K562 (cell line): ENCODE results near the gene SDK1. TPM values are rescaled to one million over a fixed set of nuclear protein-coding genes. Genes with fewer than 3 reads are reported as not detected.

ENCODE experiments used
- ATAC-seq: fragments of 200-7000 bp; cut with Tn5 transposase; 3 replicates; pipeline ENCODE4 v1.9.1; 2020; ENCODE audit warnings: moderate library complexity
- BruUV-seq: library from RNA; stranded (reverse); fragments of 400-500 nt; replicated peaks from 2 replicates; lab custom pipeline; 2021; lab: Mats Ljungman, UMichigan
- CTCF ChIA-PET: fragments of 300-600 bp; formaldehyde crosslinking; extraction: SDS; loops from one replicate; lab custom pipeline; 2021; ENCODE audit warnings: low intra/inter-chr PET ratio; lab: Yijun Ruan, JAX
- POLR2A ChIA-PET: fragments of 300-600, 350-650 bp; sonication (Branson Sonifier 250); formaldehyde crosslinking; extraction: SDS; loops from one replicate; lab custom pipeline; 2021; ENCODE audit warnings: antibody characterized with exemption, inconsistent platforms; lab: Yijun Ruan, JAX
- DNase-seq, 4 experiments: peaks; one replicate each; pipeline versions ENCODE4 v3.0.0 to v3.0.0-alpha.2; 2011 to 2018; ENCODE audit warnings: low spot score in 3 of 4, mixed read lengths in 3 of 4; ENCODE audit errors: extremely low read depth in 1 of 4
- FAIRE-seq: peaks from 2 replicates; lab custom pipeline; 2011; peaks lifted over from hg19 to GRCh38; lab: Jason Lieb, UNC
- H2AFZ ChIP-seq: 2 replicates; pipeline ENCODE4 v1.6.0; 2011; ENCODE audit warnings: low read depth, low read length, control low read depth, inconsistent platforms
- H3K27ac ChIP-seq: fragments of 200-600 bp; 3 replicates; pipeline ENCODE4 v1.8.0; 2011; ENCODE audit warnings: low read depth, mild to moderate bottlenecking, control low read depth, inconsistent platforms, low read length, moderate library complexity, mixed read lengths; ENCODE audit errors: extremely low read depth
- H3K27me3 ChIP-seq, 2 experiments: fragments of 300-600 bp in 1 of 2; 2 replicates in 1 of 2; 3 replicates in 1 of 2; pipeline versions ENCODE4 v1.6.0 to v1.8.0; 2011; ENCODE audit warnings: inconsistent platforms in 2 of 2, low read length in 2 of 2, mild to moderate bottlenecking in 1 of 2, mixed read lengths in 1 of 2, moderate library complexity in 1 of 2; ENCODE audit not compliant: control insufficient read depth in 2 of 2, insufficient read depth in 2 of 2
- H3K36me3 ChIP-seq: fragments of 300-600 bp; 3 replicates; pipeline ENCODE4 v1.8.0; 2011; ENCODE audit warnings: mild to moderate bottlenecking, low read length, inconsistent platforms; ENCODE audit not compliant: control insufficient read depth, insufficient read depth
- H3K4me1 ChIP-seq, 2 experiments: fragments of 200-600 bp in 1 of 2; replicated peaks in 1 of 2; 2 replicates in 1 of 2; 3 replicates in 1 of 2; pipeline versions ENCODE4 v1.5.1 to v1.8.0; 2011; ENCODE audit warnings: inconsistent platforms in 2 of 2, low read length in 2 of 2, mild to moderate bottlenecking in 1 of 2, mixed read lengths in 1 of 2, moderate library complexity in 1 of 2; ENCODE audit not compliant: control insufficient read depth in 2 of 2, insufficient read depth in 2 of 2
- H3K4me2 ChIP-seq: 2 replicates; pipeline ENCODE4 v1.6.1; 2011; ENCODE audit warnings: low read length, control low read depth, inconsistent platforms, mixed read lengths; ENCODE audit not compliant: insufficient read depth
- H3K4me3 ChIP-seq: fragments of 200-600 bp; sonication (generic), shearing (Covaris generic); 2 replicates; pipeline ENCODE4 v1.5.1; 2016; ENCODE audit warnings: control low read depth, inconsistent platforms
- H3K79me2 ChIP-seq: fragments of 200-600 bp; 3 replicates; pipeline ENCODE4 v1.8.0; 2011; ENCODE audit warnings: low read length, inconsistent platforms; ENCODE audit not compliant: control insufficient read depth, insufficient read depth
- H3K9ac ChIP-seq, 2 experiments: 2 replicates each; pipeline versions ENCODE4 v1.6.0 to v1.6.1; 2011; ENCODE audit warnings: low read depth in 2 of 2, low read length in 2 of 2, control low read depth in 1 of 2, inconsistent platforms in 1 of 2, mild to moderate bottlenecking in 1 of 2, mixed read lengths in 1 of 2; ENCODE audit not compliant: insufficient read depth in 1 of 2
- H3K9me1 ChIP-seq: one replicate; pipeline ENCODE4 v1.6.0; 2011; ENCODE audit warnings: inconsistent platforms, mild to moderate bottlenecking, low read length, moderate library complexity; ENCODE audit not compliant: control insufficient read depth, insufficient read depth
- H3K9me3 ChIP-seq: replicated peaks from 2 replicates; pipeline ENCODE4 v1.5.1; 2011; ENCODE audit warnings: low read depth, low read length, inconsistent platforms; ENCODE audit not compliant: control insufficient read depth, insufficient read depth
- H4K20me1 ChIP-seq: replicated peaks from 2 replicates; pipeline ENCODE4 v1.6.1; 2011; ENCODE audit warnings: low read length, inconsistent platforms, mixed read lengths; ENCODE audit not compliant: control insufficient read depth, insufficient read depth
- ATF6 ChIP-seq: sonication (generic); formaldehyde crosslinking; IDR thresholded peaks from 2 replicates; pipeline ENCODE4 v1.4.0; 2020; ENCODE audit warnings: mild to moderate bottlenecking, missing genetic modification reagents
- FOXM1 ChIP-seq, 2 experiments: fragments of 450-650 bp in 1 of 2; sonication (generic) in 1 of 2; formaldehyde crosslinking in 1 of 2; IDR thresholded peaks; 2 replicates each; pipeline versions ENCODE4 v1.6.1 to v1.9.0; 2017 to 2022; ENCODE audit warnings: low read depth in 2 of 2, mild to moderate bottlenecking in 2 of 2, missing genetic modification reagents in 1 of 2, moderate library complexity in 1 of 2
- HMGXB4 ChIP-seq: sonication (generic); formaldehyde crosslinking; IDR thresholded peaks from 2 replicates; pipeline ENCODE4 v1.8.1; 2023; ENCODE audit warnings: mild to moderate bottlenecking, missing genetic modification reagents
- SIX5 ChIP-seq, 2 experiments: IDR thresholded peaks; 2 replicates each; pipeline ENCODE4 v1.6.1; 2011; ENCODE audit warnings: low read length in 2 of 2, borderline replicate concordance in 1 of 2, low read depth in 1 of 2, mild to moderate bottlenecking in 1 of 2, moderate library complexity in 1 of 2; ENCODE audit not compliant: insufficient read depth in 1 of 2
- TCF3 ChIP-seq: sonication (generic); formaldehyde crosslinking; IDR thresholded peaks from 2 replicates; pipeline ENCODE4 v1.4.0; 2020; ENCODE audit warnings: mild to moderate bottlenecking, missing genetic modification reagents
- ZNF143 ChIP-seq: sonication (generic); formaldehyde crosslinking; IDR thresholded peaks from 2 replicates; pipeline ENCODE4 v1.9.0; 2022; ENCODE audit warnings: mild to moderate bottlenecking, missing genetic modification reagents
- ZNF175 ChIP-seq: fragments of 200-800 bp; sonication (Bioruptor generic); IDR thresholded peaks from 2 replicates; pipeline ENCODE4 v1.6.1; 2016; ENCODE audit warnings: low read depth, mild to moderate bottlenecking, missing genetic modification characterization, missing compliant biosample characterization
- ZNF507 ChIP-seq: conservative IDR thresholded peaks from 2 replicates; pipeline ENCODE4 v1.6.1; 2017; ENCODE audit warnings: missing genetic modification characterization, missing compliant biosample characterization
- ZNF699 ChIP-seq: fragments of 250-450 bp; sonication (Bioruptor Pico); IDR thresholded peaks from 2 replicates; pipeline ENCODE4 v1.8.0; 2021; ENCODE audit warnings: mild to moderate bottlenecking, moderate library complexity; ENCODE audit not compliant: insufficient replicate concordance
- ZNF707 ChIP-seq: fragments of 250-450 bp; sonication (Bioruptor Pico); conservative IDR thresholded peaks from 2 replicates; pipeline ENCODE4 v1.8.0; 2022; ENCODE audit warnings: inconsistent platforms, mild to moderate bottlenecking, moderate library complexity
- ZNF740 ChIP-seq, 3 experiments: fragments of 200-800 bp in 1 of 3; sonication (Bioruptor generic) in 1 of 3; sonication (generic) in 1 of 3; formaldehyde crosslinking in 1 of 3; IDR thresholded peaks; 2 replicates each; pipeline versions ENCODE4 v1.6.1 to v1.8.0; 2016 to 2022; ENCODE audit warnings: mild to moderate bottlenecking in 2 of 3, missing compliant biosample characterization in 2 of 3, missing genetic modification characterization in 2 of 3, missing genetic modification reagents in 1 of 3
- WGBS: fragments of 100-300 bp; shearing (Covaris generic); methylation state at CpG from one replicate; pipeline ENCODE4 v1.1.6; 2016; ENCODE audit warnings: low coverage, mixed read lengths; ENCODE audit not compliant: insufficient coverage; ENCODE audit errors: missing lambda C conversion rate; 5-methylcytosine and 5-hydroxymethylcytosine counted together
- in situ Hi-C: fragments of 300-500 bp; cut with MboI; formaldehyde crosslinking; loops from 4 replicates; pipeline ENCODE4 v1.15.0; 2018; ENCODE audit warnings: inconsistent platforms, mixed read lengths
- intact Hi-C: fragments of 100-400 bp; cut with micrococcal nuclease; formaldehyde crosslinking; loops from 2 replicates; pipeline ENCODE4 v1.14.2; 2022
- polyA plus RNA-seq, 8 experiments: library from polyadenylated mRNA; depleted of rRNA in 4 of 8; stranded (reverse) in 5 of 8; unstranded in 3 of 8; fragments of >200 nt; fragmentation: Nextera tagmentation in 2 of 8; fragmentation: Illumina TruSeq in 1 of 8; extraction: Ambion mirVana in 2 of 8; extraction: Trizol in 1 of 8; gene quantifications; 2 replicates each; pipeline versions ENCODE4 v1.2.1 to v1.2.3, GENCODE V29; 2011 to 2014; ENCODE audit warnings: inconsistent platforms in 1 of 8, missing spikeins in 1 of 8
- total RNA-seq, 7 experiments: library from RNA; depleted of rRNA in 6 of 7; stranded (reverse); fragments of >200 nt in 6 of 7; fragmentation: Illumina TruSeq in 2 of 7; extraction: Trizol in 2 of 7; gene quantifications; 2 replicates each; pipeline versions ENCODE4 v1.2.1 to v1.2.3, GENCODE V29; 2011 to 2021; ENCODE audit warnings: low replicate concordance in 1 of 7

Gene SDK1
- total and polyA plus RNA-seq, 9 of the 15 experiments (the other 6 are each of a cell fraction or from before 2014, with no cell fraction given) = 0.16 TPM; not detected in 8

GRCh38 chr7:3585826-3586225, 284.8 kb downstream of the SDK1 start:
- no peaks in the 10 kb centered on the region for H3K36me3 ChIP-seq
- no peak overlapping the region for H3K27ac ChIP-seq
- DNase-seq = no peak
- 0% methylated on average over 4 of the region's 4 CpGs for WGBS
- intact Hi-C loops (no loop called here), in situ Hi-C loops (no loop called here)
- POLR2A ChIA-PET = no interaction called here
- BruUV-seq = no TSS peak
- ATAC-seq = no peak
- H3K9me1 ChIP-seq = no peaks in the 10 kb centered on the region
- H3K4me3 ChIP-seq = no peak overlapping the region
- H2AFZ ChIP-seq = no peak overlapping the region
- no peak overlapping the region for H3K9ac ChIP-seq
- H3K79me2 ChIP-seq = no peaks in the 10 kb centered on the region
- no peaks in the 10 kb centered on the region for H3K4me1 ChIP-seq
- CTCF ChIA-PET = no interaction called here
- peaks cover 0 to 8% of the 10 kb centered on the region in 2 experiments; a peak in 1 of 5 replicates for H3K27me3 ChIP-seq
- no peak overlapping the region for H3K4me2 ChIP-seq
- H3K9me3 ChIP-seq = no peaks in the 10 kb centered on the region
- no peak for FAIRE-seq
- no peak for TF ChIP-seq SIX5 (IDR thresholded peaks at IDR 0.05; ENCODE audit: borderline replicate concordance in 1 of 2, insufficient read depth in 1 of 2, low read depth in 1 of 2, low read length in 2 of 2)
- TF ChIP-seq ZNF143 (CRISPR knock-in tag) = no peak
- TF ChIP-seq FOXM1 (IDR thresholded peaks at IDR 0.05; ENCODE audit: low read depth) = no peak
- no peak for TF ChIP-seq FOXM1 (CRISPR knock-in tag; IDR thresholded peaks at IDR 0.05; ENCODE audit: low read depth)
- no peak for TF ChIP-seq HMGXB4
- no peak for TF ChIP-seq ZNF707 (CRISPR knock-in tag)
- no peak for TF ChIP-seq ATF6 (CRISPR knock-in tag)
- no peak for TF ChIP-seq TCF3
- no peak for TF ChIP-seq ZNF740 (CRISPR knock-in tag; IDR thresholded peaks at IDR 0.05)
- TF ChIP-seq ZNF740 (tag; IDR thresholded peaks at IDR 0.05) = no peak
- no peak for TF ChIP-seq ZNF175 (CRISPR knock-in tag)
- TF ChIP-seq ZNF699 (CRISPR knock-in tag) = no peak
- no peak for TF ChIP-seq ZNF507 (tag)
- TF ChIP-seq, all 486 proteins: peak for 0
- H4K20me1 ChIP-seq = no peaks in the 10 kb centered on the region
